HEK293 (cell line): Measurements from ENCODE around the gene PDZD2.

Experiments used
- CTCF ChIA-PET: fragments of 350-600 bp; formaldehyde crosslinking; extraction: SDS; loops from one replicate; lab custom pipeline; 2021; ENCODE audit warnings: antibody characterized with exemption; lab: Yijun Ruan, JAX
- POLR2A ChIA-PET: fragments of 300-600 bp; formaldehyde crosslinking; extraction: SDS; loops from one replicate; lab custom pipeline; 2020; ENCODE audit warnings: antibody characterized with exemption, inconsistent platforms; lab: Yijun Ruan, JAX
- H3K27ac ChIP-seq: fragments of 200-500 bp; sonication (Bioruptor generic); 2 replicates; pipeline ENCODE4 v1.5.1; 2014; ENCODE audit warnings: low read depth, low read length, control low read depth, inconsistent platforms; ENCODE audit errors: extremely low read depth
- H3K36me3 ChIP-seq, 2 experiments: fragments of 200-500 bp in 1 of 2; sonication (Bioruptor generic) in 1 of 2; 1 replicate in 1 of 2; 2 replicates in 1 of 2; pipeline ENCODE4 v1.5.1; 2014 to 2017; ENCODE audit warnings: inconsistent platforms in 2 of 2, low read length in 2 of 2; ENCODE audit not compliant: control insufficient read depth in 2 of 2, insufficient read depth in 1 of 2
- H3K4me1 ChIP-seq: fragments of 200-500 bp; sonication (Bioruptor generic); 2 replicates; pipeline ENCODE4 v1.5.1; 2014; ENCODE audit warnings: mild to moderate bottlenecking, low read length, inconsistent platforms; ENCODE audit not compliant: control insufficient read depth, insufficient read depth
- H3K4me3 ChIP-seq: 2 replicates; pipeline ENCODE4 v1.5.1; 2011; ENCODE audit warnings: low read depth, mild to moderate bottlenecking, control low read depth, low read length, moderate library complexity
- H3K9me3 ChIP-seq: fragments of 200-500 bp; sonication (Bioruptor generic); 2 replicates; pipeline ENCODE4 v1.5.1; 2014; ENCODE audit warnings: low read depth, low read length, inconsistent platforms; ENCODE audit not compliant: control insufficient read depth, insufficient read depth
- GLI2 ChIP-seq: fragments of 450-650 bp; formaldehyde crosslinking; IDR thresholded peaks from 2 replicates; pipeline ENCODE4; 2017; ENCODE audit warnings: missing biosample characterization, missing genetic modification characterization, low read depth, borderline replicate concordance
- KLF8 ChIP-seq: fragments of 450-650 bp; formaldehyde crosslinking; IDR thresholded peaks from 2 replicates; pipeline ENCODE4 v1.5.1; 2016; ENCODE audit warnings: missing biosample characterization, missing genetic modification characterization
- YY1 ChIP-seq: fragments of 450-650 bp; formaldehyde crosslinking; IDR thresholded peaks from 2 replicates; pipeline ENCODE4 v1.5.1; 2018; ENCODE audit warnings: missing biosample characterization, missing genetic modification characterization
- ZBTB1 ChIP-seq: fragments of 450-650 bp; formaldehyde crosslinking; IDR thresholded peaks from 2 replicates; pipeline ENCODE4 v1.5.1; 2016; ENCODE audit warnings: missing biosample characterization, missing genetic modification characterization
- ZFP37 ChIP-seq: fragments of 450-650 bp; formaldehyde crosslinking; IDR thresholded peaks from 2 replicates; pipeline ENCODE4 v1.5.1; 2016; ENCODE audit warnings: missing biosample characterization, missing genetic modification characterization
- ZNF146 ChIP-seq: fragments of 450-650 bp; formaldehyde crosslinking; IDR thresholded peaks from 2 replicates; pipeline ENCODE4 v1.5.1; 2016; ENCODE audit warnings: missing biosample characterization, missing genetic modification characterization
- ZNF169 ChIP-seq: fragments of 450-650 bp; formaldehyde crosslinking; IDR thresholded peaks from 2 replicates; pipeline ENCODE4 v1.5.1; 2016; ENCODE audit warnings: missing biosample characterization, missing genetic modification characterization
- ZNF174 ChIP-seq: fragments of 450-650 bp; formaldehyde crosslinking; IDR thresholded peaks from 2 replicates; pipeline ENCODE4 v1.5.0; 2017; ENCODE audit warnings: missing biosample characterization, mild to moderate bottlenecking, missing genetic modification characterization
- ZNF311 ChIP-seq: fragments of 450-650 bp; formaldehyde crosslinking; IDR thresholded peaks from 2 replicates; pipeline ENCODE4 v1.5.1; 2017; ENCODE audit warnings: missing biosample characterization, missing genetic modification characterization, borderline replicate concordance
- ZNF354C ChIP-seq: fragments of 450-650 bp; formaldehyde crosslinking; IDR thresholded peaks from 2 replicates; pipeline ENCODE4 v1.5.1; 2016; ENCODE audit warnings: missing biosample characterization, missing genetic modification characterization, low read depth, borderline replicate concordance
- ZNF366 ChIP-seq: fragments of 450-650 bp; formaldehyde crosslinking; conservative IDR thresholded peaks from 2 replicates; pipeline ENCODE4 v1.5.1; 2016; ENCODE audit warnings: missing biosample characterization, missing genetic modification characterization
- ZNF404 ChIP-seq: fragments of 450-650 bp; formaldehyde crosslinking; IDR thresholded peaks from 2 replicates; pipeline ENCODE4 v1.5.1; 2017; ENCODE audit warnings: missing biosample characterization, missing genetic modification characterization
- ZNF555 ChIP-seq: fragments of 450-650 bp; formaldehyde crosslinking; conservative IDR thresholded peaks from 2 replicates; pipeline ENCODE4 v1.5.1; 2017; ENCODE audit warnings: missing biosample characterization, mild to moderate bottlenecking, missing genetic modification characterization, inconsistent platforms
- ZNF560 ChIP-seq: fragments of 450-650 bp; formaldehyde crosslinking; IDR thresholded peaks from 2 replicates; pipeline ENCODE4 v1.5.1; 2017; ENCODE audit warnings: missing biosample characterization, missing genetic modification characterization, borderline replicate concordance
- ZNF658 ChIP-seq: fragments of 450-650 bp; formaldehyde crosslinking; IDR thresholded peaks from 2 replicates; pipeline ENCODE4; 2016; ENCODE audit warnings: missing biosample characterization, missing genetic modification characterization
- ZNF660 ChIP-seq: fragments of 450-650 bp; IDR thresholded peaks from 2 replicates; pipeline ENCODE4 v1.5.1; 2018; ENCODE audit warnings: missing biosample characterization, mild to moderate bottlenecking, missing genetic modification characterization
- ZNF76 ChIP-seq: fragments of 450-650 bp; formaldehyde crosslinking; IDR thresholded peaks from 2 replicates; pipeline ENCODE4; 2016; ENCODE audit warnings: low read depth, missing biosample characterization, missing genetic modification characterization, borderline replicate concordance
- ZNF768 ChIP-seq: fragments of 450-650 bp; formaldehyde crosslinking; IDR thresholded peaks from 2 replicates; pipeline ENCODE4 v1.5.1; 2018; ENCODE audit warnings: missing biosample characterization, mild to moderate bottlenecking, missing genetic modification characterization
- ZSCAN16 ChIP-seq: fragments of 450-650 bp; formaldehyde crosslinking; IDR thresholded peaks from 2 replicates; pipeline ENCODE4 v1.5.1; 2016; ENCODE audit warnings: missing biosample characterization, missing genetic modification characterization
- TF ChIP-seq, protein P1 (sequence below): fragments of 450-650 bp; formaldehyde crosslinking; conservative IDR thresholded peaks from 2 replicates; pipeline ENCODE4 v1.5.1; 2016; ENCODE audit warnings: low read depth, missing biosample characterization, missing genetic modification characterization
- TF ChIP-seq, protein P2 (sequence below): fragments of 450-650 bp; formaldehyde crosslinking; IDR thresholded peaks from 2 replicates; pipeline ENCODE4 v1.5.1; 2016; ENCODE audit warnings: missing biosample characterization, missing genetic modification characterization

The PDZD2 gene

DNA sequence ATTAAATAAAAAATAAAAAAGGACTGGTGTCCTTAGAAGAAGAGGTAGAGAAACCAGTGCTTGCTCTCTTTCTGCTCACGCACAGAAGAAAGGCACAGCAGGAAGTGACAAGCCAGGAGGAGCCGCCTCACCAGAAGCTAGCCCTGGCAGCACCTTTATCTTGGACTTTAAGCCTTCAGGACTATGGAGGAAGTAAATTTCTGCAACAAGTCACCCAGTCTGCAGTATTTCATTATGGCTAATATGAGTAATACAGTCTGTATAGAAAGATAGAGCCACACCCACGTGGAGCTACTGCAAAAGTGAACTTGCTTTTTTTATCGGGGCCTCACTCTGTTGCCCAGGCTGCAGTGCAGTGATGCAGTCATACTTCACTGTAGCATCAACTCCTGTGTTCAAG lies 68.4 kb downstream of the PDZD2 start:
- no peak for TF ChIP-seq ZNF768 (tag by site-specific recombination)
- ChIA-PET POLR2A (no interaction called here), CTCF (no interaction called here)
- Histone ChIP-seq H3K4me3 (no peak overlapping the region), H3K36me3 (no peaks in the 10 kb centered on the region), H3K27ac (no peak overlapping the region), H3K9me3 (no peaks in the 10 kb centered on the region), H3K4me1 (no peaks in the 10 kb centered on the region)

- no peak for TF ChIP-seq ZNF366
- Histone ChIP-seq H3K4me1 (no peaks in the 10 kb centered on the region), H3K4me3 (no peak overlapping the region), H3K9me3 (no peaks in the 10 kb centered on the region), H3K36me3 (no peaks in the 10 kb centered on the region), H3K27ac (no peak overlapping the region)
- ChIA-PET POLR2A (no interaction called here), CTCF (interaction anchor here (0.6 kb wide), 1 partner anchor 41 kb away, joined by 5 read pairs; no protein-coding TSS in a partner anchor)
These were observed 69.2 kb downstream of the PDZD2 start for GRCh38 chr5:31708089-31708488.

GRCh38 chr5:31711363-31711762 lies 72.4 kb downstream of the PDZD2 start:
- no peaks in the 10 kb centered on the region for H3K9me3 ChIP-seq
- no peak for TF ChIP-seq ZNF660 (tag by site-specific recombination)
- no peak for TF ChIP-seq ZBTB1
- no peak for TF ChIP-seq ZNF658 (tag by site-specific recombination)
- TF ChIP-seq ZNF169 (tag by site-specific recombination): no peak
- TF ChIP-seq, protein P1, sequence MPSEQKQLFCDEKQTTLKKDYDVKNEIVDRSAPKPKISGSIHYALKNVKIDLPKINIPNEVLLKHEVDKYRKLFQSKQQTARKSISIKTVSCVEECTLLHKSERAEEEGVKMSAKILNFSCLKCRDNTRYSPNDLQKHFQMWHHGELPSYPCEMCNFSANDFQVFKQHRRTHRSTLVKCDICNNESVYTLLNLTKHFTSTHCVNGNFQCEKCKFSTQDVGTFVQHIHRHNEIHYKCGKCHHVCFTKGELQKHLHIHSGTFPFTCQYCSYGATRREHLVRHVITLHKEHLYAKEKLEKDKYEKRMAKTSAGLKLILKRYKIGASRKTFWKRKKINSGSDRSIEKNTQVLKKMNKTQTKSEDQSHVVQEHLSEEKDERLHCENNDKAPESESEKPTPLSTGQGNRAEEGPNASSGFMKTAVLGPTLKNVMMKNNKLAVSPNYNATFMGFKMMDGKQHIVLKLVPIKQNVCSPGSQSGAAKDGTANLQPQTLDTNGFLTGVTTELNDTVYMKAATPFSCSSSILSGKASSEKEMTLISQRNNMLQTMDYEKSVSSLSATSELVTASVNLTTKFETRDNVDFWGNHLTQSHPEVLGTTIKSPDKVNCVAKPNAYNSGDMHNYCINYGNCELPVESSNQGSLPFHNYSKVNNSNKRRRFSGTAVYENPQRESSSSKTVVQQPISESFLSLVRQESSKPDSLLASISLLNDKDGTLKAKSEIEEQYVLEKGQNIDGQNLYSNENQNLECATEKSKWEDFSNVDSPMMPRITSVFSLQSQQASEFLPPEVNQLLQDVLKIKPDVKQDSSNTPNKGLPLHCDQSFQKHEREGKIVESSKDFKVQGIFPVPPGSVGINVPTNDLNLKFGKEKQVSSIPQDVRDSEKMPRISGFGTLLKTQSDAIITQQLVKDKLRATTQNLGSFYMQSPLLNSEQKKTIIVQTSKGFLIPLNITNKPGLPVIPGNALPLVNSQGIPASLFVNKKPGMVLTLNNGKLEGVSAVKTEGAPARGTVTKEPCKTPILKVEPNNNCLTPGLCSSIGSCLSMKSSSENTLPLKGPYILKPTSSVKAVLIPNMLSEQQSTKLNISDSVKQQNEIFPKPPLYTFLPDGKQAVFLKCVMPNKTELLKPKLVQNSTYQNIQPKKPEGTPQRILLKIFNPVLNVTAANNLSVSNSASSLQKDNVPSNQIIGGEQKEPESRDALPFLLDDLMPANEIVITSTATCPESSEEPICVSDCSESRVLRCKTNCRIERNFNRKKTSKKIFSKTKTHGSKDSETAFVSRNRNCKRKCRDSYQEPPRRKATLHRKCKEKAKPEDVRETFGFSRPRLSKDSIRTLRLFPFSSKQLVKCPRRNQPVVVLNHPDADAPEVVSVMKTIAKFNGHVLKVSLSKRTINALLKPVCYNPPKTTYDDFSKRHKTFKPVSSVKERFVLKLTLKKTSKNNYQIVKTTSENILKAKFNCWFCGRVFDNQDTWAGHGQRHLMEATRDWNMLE: no peak
- TF ChIP-seq ZFP37: no peak
- no peak for TF ChIP-seq ZNF354C (tag by site-specific recombination)
- no peak for TF ChIP-seq ZNF555
- TF ChIP-seq ZNF174: no peak
- TF ChIP-seq ZNF560: no peak
- TF ChIP-seq ZSCAN16: no peak
- no peak for TF ChIP-seq YY1 (tag by site-specific recombination)
- TF ChIP-seq ZNF404 (tag by site-specific recombination): no peak
- TF ChIP-seq ZNF76 (tag by site-specific recombination): no peak
- TF ChIP-seq ZNF146 (tag by site-specific recombination): no peak
- no peak for TF ChIP-seq GLI2
- TF ChIP-seq, protein P2, sequence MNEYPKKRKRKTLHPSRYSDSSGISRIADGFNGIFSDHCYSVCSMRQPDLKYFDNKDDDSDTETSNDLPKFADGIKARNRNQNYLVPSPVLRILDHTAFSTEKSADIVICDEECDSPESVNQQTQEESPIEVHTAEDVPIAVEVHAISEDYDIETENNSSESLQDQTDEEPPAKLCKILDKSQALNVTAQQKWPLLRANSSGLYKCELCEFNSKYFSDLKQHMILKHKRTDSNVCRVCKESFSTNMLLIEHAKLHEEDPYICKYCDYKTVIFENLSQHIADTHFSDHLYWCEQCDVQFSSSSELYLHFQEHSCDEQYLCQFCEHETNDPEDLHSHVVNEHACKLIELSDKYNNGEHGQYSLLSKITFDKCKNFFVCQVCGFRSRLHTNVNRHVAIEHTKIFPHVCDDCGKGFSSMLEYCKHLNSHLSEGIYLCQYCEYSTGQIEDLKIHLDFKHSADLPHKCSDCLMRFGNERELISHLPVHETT: no peak
- no peak for TF ChIP-seq ZNF311 (tag by site-specific recombination)
- TF ChIP-seq KLF8 (tag by site-specific recombination): no peak
- no peaks in the 10 kb centered on the region for H3K36me3 ChIP-seq
- no peak overlapping the region for H3K4me3 ChIP-seq
- H3K27ac ChIP-seq: no peak overlapping the region
- ChIA-PET POLR2A (no interaction called here), CTCF (no interaction called here)
- no peaks in the 10 kb centered on the region for H3K4me1 ChIP-seq
